ENCODE data around the gene ZRSR2. TPM values are rescaled to one million over a fixed set of nuclear protein-coding genes. Genes with fewer than 3 reads are reported as not detected.

The ZRSR2 gene
- polyA plus RNA-seq, 1 of the 3 experiments (the other 2 are of a cell fraction) = 14.3 TPM

GRCh38 chrX:15870310-15870709, 80.0 kb downstream of the ZRSR2 start:
- CTCF ChIA-PET = interaction anchor here (0.6 kb wide), 1 partner anchor 60 kb away, joined by 3 read pairs; no protein-coding TSS in a partner anchor
- TF ChIP-seq EZH2phosphoT487 (IDR thresholded peaks at IDR 0.05; ENCODE audit: borderline replicate concordance, low read depth) (no peak), RFX5 (IDR thresholded peaks at IDR 0.05; ENCODE audit: low read length) (no peak), POLR2AphosphoS5 (IDR thresholded peaks at IDR 0.05; ENCODE audit: low read depth, low read length) (no peak), TAF1 (IDR thresholded peaks at IDR 0.05; ENCODE audit: borderline replicate concordance, low read depth, low read length) (no peak), MAX (IDR thresholded peaks at IDR 0.05; ENCODE audit: low read depth) (no peak), NFIC (IDR thresholded peaks at IDR 0.05; ENCODE audit: borderline replicate concordance) (no peak), TEAD4 (IDR thresholded peaks at IDR 0.05; ENCODE audit: borderline replicate concordance, insufficient read depth) (no peak)

More at GRCh38 chrX:15870310-15870709, 80.0 kb downstream of the ZRSR2 start:
- Histone ChIP-seq H3K9me3 (no peaks in the 10 kb centered on the region), H3K79me2 (ENCODE audit: insufficient read depth) (no peaks in the 10 kb centered on the region), H3K4me3 (ENCODE audit: low read depth in 2 of 2, low read length in 1 of 2) (no peak overlapping the region), H3K4me1 (ENCODE audit: control insufficient read depth in 1 of 2, insufficient read depth in 2 of 2, low read depth in 1 of 2, low read length in 1 of 2) (no peaks in the 10 kb centered on the region), H3K4me2 (no peak overlapping the region), H3K27ac (ENCODE audit: low read depth in 2 of 2, low read length in 1 of 2) (no peak overlapping the region), H4K20me1 (ENCODE audit: insufficient read depth) (no peaks in the 10 kb centered on the region), H3K27me3 (ENCODE audit: insufficient read depth) (peaks cover 15% of the 10 kb centered on the region; the same call in 1 of the 2 replicates), H3K9me2 (no peaks in the 10 kb centered on the region), H3K9ac (no peak overlapping the region), H3F3A (replicated peaks; ENCODE audit: insufficient read depth) (no peaks in the 10 kb centered on the region), H2AFZ (ENCODE audit: low read depth) (no peak overlapping the region), H3K36me3 (replicated peaks in 1 of 2; ENCODE audit: control insufficient read depth in 1 of 2, insufficient read depth in 2 of 2, low read length in 1 of 2) (no peaks in the 10 kb centered on the region)
- WGBS (ENCODE audit: low lambda C conversion rate) = 33% methylated on average over 4 of the region's 4 CpGs
- no peak for DNase-seq
- POLR2A ChIA-PET = no interaction called here

Other genes starting within 250 kb of the ZRSR2 start
- not detected in 2 replicates for gene ACE2, start 189.5 kb upstream of the ZRSR2 start, polyA plus RNA-seq (2012; rRNA removed)
- gene CLTRN, start 125.7 kb upstream of the ZRSR2 start, polyA plus RNA-seq (2012; rRNA removed) = 0.16 and 0.21 TPM in 2 replicates
- 4.4 and 8.0 TPM in 2 replicates for gene CA5B, start 52.2 kb upstream of the ZRSR2 start, polyA plus RNA-seq (2012; rRNA removed)
- 17.7 and 21.2 TPM in 2 replicates for gene AP1S2, start 64.3 kb downstream of the ZRSR2 start, polyA plus RNA-seq (2012; rRNA removed)